ENCODE data around the gene PURB.
"Not testable (repeated sequence)": the region's sequence is repeated elsewhere in the genome, so short reads cannot be mapped to it uniquely, and the experiment has no call there.

The PURB gene

DNA sequence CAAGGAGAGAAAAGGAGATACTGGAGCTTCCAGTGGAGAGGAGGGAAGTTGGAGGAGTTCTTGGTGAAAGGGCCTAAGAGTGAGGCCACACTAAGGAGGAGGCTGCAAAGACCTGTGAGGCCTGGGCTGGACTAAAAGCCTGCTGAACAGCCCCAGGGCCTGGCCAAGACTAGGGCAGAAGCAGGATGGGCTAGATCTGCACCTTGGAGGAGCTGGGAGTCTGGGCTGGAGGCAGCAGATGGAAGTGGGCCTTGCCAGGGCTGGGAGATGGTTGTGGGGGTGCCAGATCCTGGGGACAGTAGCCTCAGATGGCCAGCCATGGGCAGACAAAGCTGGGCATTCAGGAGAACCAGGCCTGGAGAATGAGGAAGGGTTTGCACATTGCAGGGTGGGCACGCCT lies 6.5 kb upstream of the PURB start:
- DNase-seq (ENCODE audit: low read depth) = no peak

DNA sequence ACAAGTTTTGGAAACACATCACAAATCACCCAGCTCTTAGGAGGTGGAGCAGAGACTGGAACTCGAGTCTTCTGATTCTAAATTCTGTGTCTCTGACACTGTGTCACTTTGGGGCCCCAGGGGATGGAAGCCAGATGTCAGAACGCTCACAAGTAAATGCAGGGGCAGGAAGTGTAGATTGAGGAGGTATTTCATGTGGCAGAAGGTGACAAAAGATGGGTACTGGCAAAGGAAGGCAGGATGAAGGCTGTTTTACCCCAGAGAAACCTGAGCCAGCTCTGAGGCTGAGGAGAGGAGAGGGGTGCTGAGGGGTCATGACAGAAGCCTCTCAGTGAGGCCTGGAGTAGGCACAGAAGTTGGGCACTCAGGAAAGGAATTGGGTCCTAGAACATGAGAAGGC lies 6.0 kb upstream of the PURB start:
- no peak for DNase-seq (ENCODE audit: low read depth)

DNA sequence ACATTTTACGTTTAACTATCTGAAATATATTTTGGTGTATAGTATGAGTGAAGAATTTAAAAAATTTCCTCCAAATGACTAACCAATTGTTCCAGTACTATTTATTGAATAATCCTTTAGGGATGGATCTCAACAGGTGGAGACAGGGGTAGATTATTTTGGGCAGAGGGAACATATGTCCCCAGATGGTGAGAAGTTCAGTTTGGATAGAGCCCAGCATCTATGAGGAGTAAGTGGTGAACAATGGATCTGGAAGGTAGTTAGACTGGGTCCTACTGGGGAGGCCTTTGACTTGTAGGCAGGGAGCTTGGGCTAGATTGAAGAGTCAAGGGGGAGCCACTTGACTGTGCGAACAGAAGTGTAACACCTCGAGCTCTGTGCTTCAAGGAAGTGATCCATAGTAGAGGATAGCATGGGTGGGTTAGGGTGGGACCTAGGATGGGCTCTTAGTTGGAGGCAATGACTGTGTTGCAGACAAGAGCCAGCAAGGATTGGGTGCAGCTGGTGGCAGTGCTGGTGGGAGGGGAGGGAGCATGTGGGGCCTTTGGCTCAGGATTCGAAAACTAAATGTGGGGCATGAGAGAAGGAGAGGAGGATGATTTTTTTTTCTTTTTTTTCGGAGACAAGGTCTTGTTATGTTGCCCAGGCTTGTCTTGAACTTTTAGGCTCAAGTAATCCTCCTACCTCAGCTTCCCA lies 3.9 kb upstream of the PURB start:
- no peak for DNase-seq (ENCODE audit: low read depth)

DNA sequence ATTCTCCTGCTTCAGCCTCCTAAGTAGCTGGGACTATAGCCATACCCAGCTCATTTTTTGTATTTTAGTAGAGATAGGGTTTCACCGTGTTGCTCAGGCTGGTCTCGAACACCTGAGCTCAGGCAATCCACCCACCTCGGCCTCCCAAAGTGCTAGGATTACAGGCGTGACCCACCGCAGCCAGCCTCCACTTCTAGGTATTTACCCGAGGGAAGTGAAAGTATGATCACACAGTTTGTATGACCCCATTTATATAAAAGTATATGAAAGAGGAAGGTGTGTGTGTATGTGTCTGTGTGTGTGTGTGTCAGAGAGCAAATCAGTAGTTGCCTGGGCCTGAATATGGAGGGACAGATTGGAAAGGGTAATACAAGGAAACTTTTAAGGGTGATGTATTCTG lies 2.0 kb upstream of the PURB start:
- DNase-seq (ENCODE audit: low read depth) = no peak

DNA sequence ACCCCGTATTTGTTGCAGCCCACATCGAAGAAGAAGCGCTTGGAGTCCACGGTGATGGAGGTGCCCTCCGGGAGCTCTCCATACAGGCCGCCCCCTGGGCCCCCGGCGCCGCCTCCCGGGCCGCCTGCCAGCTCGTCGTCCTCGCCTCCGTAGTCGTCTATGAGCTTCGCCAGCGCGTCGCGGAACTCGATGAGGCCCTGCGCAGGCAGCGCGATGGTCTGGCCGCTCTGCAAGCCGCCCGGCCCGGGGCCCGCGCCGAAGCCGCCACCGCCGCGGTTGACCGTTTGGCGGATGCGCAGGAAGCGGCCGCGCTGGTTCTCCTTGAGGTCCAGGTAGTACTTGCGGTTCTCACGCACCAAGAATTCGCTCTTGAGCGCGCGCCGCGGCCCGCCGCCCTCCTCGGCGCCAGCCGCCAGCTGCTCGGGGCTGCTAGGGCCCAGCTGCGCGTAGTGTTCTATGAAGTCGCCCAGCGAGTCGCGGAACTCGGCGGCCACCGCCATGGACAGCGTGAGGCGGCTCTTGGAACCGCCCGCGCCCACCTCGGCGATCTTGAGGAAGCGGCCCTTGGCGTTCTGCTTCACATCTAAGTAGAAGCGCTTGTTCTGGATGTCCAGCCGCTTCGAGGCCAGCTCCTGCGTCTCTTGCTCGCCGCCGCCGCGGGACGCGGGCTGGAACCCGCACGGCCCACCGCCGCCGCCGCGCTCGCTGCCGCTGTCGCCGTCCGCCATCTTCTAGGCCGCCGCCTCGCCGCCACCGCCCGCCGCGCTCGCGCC lies 523 bp downstream of the PURB start:
- peak; percentile 13 for DNase-seq (ENCODE audit: low read depth)

DNA sequence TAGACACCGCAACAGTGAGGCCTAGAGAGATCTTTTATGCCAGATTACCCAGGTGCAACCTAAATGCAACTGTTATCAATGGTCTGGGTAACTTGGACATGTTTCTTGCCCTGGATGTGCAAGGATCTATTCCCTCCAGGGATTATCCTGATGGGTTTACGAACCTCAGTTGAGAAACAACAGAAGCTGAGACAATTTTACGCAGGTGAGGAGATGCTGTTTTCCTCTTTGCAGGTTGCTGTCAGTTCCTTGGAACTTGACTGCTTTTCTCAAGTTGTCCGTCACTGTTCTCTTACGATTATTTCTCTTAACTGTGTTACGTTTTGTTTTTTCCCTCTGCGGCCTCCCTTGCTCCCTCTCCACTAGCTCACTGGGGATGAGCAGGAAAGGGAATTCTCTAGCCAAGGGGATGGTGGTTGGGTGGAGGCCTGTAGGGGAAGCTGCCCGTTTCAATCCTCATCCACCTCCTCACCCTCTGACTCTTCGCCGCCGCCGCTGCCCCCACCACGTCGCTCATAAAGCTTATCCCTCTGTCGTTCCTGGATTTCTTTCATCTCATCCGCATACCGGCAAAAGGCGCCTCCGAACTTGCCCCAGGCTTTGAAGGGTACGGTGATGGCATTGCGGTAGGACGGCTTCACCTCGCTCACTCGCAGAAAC lies 1.2 kb downstream of the PURB start:
- no peak for DNase-seq (ENCODE audit: low read depth)

DNA sequence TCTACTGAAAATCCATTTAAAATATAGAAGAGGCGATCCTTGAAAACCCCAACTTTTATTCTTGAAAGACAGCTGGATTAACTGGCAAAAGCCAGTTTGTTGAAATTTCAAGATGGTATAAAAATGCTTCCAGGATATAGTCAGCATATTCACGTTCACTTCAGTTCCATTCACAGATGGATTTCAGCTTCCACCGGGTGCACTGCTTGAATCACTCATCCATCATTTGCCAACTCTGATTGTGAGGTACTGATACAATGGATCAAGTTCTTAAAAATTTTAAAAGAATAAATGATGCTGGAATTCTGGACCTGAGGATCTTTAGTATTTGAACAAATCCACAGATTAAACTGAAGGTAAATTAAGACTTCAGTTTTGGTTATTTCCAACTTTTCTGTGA lies 2.4 kb downstream of the PURB start:
- no peak for DNase-seq (ENCODE audit: low read depth)

DNA sequence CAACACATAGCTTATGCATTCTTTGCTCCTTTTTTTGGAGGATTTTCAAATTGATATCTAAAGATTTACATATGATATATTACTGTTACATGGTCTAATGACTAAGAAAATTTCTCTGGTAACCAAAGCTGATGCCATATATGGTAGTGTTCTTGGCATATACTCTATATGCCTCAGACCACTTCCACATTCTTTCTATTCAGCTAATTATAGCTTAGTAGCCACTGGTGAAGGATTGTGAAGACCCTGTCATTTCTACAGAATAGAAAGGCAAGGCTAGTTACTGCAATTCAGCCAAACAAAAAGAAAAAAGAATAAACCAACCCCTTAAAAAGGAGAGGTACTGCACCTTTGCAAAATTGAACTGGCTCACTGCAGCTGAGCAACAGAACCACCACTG lies 3.7 kb downstream of the PURB start:
- no peak for DNase-seq (ENCODE audit: low read depth)

DNA sequence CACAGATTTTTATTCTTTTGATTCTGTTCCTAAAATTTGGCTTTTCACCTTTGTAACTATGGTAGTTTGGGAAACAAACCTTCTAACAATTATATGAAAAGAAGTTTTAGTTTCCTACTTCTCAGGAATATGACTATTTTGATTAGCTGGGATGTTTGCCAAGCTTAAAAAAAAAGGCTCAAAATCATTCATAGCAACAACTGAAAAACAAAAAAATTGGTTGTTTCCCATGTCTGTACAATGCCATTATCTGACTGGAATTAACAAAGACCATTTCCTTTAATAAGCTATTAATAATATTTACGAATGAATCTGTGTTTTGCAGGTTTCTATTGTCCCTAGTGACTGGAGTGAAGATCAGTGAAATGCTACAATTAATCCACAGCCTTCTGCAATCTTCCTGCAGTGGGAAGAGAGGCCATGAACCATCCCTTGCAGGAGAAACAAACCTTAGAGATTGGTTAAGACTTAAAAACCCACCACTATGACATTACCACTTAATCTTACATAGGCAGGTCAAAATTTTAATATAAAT lies 4.2 kb downstream of the PURB start:
- no peak for DNase-seq (ENCODE audit: low read depth)

DNA sequence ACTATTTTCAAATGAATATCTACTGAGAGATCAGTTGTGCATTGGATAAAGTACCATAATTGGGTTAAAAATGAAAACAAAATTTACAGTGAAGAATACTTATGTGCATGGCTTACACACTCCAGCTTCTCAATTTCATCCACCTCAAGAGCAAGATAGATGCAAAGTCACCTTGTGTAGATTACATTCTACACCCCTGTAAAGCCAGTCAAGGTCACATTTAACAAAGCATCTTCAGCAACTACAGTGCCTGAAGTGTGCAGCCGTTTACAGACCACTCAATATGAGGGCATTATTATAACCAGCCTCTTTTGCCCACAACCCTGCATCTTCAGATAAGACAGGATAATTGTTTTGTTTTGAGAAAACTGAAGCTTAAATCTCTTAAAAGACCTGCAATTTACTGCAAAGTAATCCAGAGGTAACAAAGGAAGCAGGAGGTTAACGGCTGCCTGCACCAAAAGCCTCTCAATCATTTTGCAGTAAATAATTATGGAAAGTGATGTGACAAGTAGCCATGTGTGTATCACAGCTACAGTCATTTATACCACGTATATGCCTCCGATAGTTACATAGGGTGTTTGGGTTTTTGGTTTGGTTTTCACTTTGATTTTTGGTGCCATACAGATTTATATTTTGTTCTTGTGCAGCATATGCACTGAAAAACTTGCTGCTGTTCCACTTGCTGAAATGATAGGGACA lies 4.9 kb downstream of the PURB start:
- no peak for DNase-seq (ENCODE audit: low read depth)

DNA sequence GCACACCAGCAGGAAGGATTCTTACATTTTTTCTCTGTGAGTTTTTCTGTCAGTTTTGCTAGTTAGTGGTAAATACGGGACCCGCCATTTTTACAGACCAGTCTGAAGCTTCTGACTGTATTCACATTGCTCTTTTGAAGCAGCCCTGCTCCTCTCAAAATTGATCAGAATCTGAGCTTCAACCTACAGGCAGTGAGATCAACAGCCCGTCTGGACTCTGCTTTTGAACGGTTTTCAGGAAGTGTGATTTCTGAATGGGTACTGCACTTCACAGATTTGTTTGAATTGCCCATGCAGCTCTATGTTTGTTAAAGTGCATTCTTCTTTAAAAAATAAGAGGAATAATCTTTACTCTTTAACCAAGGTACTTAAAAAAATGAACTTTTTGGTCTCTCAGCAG lies 8.9 kb downstream of the PURB start:
- no peak for DNase-seq (ENCODE audit: low read depth)

DNA sequence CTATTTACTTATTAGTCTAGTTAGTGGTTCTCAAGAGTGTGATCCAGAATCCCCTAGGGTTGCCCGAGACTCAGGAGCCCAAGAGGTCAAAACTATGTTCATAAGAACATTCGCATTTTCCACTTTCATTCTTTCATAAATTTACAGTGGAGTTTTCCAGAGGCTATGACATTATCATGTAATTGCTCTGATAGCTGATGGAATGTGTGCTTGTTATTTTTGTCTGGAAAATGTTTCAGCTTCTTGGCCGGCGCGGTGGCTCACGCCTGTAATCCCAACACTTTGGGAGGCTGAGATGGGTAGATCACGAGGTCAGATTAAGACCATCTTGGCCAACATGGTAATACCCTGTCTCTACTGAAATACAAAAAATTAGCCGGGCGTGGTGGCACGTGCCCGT lies 10.1 kb downstream of the PURB start:
- no peak for DNase-seq (ENCODE audit: low read depth)

DNA sequence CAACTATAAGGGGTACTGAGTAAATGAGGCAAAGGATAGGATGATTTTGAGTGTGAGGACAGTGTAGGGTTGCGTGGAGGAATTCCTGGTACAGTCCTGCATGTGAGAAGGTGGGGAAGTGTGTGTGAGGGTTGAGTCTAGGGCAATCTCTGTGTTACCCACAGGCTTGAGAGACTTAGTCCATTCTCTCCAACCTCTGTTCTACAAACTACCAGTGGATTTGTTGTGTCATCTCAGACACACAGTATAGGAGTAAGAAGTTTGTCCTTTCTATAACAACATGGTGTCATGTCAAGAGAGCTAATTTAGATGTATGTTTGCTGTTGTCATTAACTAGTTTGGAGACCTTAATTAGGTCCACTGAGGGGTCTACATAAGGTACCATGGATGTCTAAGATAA lies 12.5 kb downstream of the PURB start:
- no peak for DNase-seq (ENCODE audit: low read depth)

DNA sequence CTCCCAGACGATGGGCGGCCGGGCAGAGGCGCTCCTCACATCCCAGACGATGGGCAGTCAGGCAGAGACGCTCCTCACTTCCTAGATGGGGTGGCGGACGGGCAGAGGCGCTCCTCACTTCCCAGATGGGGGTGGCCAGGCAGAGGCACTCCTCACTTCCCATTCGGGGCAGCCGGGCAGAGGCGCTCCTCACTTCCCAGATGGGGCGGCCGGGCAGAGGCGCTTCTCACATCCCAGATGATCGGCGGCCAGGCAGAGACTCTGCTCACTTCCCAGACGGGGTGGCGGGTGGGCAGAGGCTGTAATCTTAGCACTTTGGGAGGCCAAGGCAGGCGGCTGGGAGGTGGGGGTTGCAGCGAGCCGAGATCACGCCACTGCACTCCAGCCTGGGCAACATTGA lies 13.4 kb downstream of the PURB start:
- DNase-seq (ENCODE audit: low read depth) = not testable (repeated sequence)

DNA sequence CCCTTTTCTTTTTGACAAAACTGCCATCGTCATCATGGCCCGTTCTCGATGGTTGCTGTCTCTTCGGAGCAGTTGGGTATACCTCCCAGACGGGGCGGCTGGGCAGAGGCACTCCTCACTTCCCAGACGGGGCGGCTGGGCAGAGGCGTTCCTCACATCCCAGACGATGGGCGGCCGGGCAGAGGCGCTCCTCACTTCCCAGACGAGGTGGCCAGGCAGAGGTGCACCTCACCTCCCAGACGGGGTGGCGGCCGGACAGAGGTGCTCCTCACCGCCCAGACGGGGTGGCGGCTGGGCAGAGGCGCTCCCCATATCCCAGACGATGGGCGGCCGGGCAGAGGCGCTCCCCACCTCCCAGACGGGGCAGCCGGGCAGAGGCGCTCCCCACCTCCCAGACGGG lies 14.6 kb downstream of the PURB start:
- DNase-seq (ENCODE audit: low read depth) = not testable (repeated sequence)

DNA sequence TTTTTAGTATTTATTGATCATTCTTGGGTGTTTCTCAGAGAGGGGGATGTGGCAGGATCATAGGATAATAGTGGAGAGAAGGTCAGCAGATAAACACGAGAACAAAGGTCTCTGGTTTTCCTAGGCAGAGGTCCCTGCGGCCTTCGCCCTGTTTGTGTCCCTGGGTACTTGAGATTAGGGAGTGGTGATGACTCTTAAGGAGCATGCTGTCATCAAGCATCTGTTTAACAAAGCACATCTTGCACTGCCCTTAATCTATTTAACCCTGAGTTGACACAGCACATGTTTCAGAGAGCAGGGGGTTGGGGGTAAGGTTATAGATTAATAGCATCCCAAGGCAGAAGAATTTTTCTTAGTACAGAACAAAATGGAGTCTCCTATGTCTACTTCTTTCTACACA lies 15.0 kb downstream of the PURB start:
- not testable (repeated sequence) for DNase-seq (ENCODE audit: low read depth)

DNA sequence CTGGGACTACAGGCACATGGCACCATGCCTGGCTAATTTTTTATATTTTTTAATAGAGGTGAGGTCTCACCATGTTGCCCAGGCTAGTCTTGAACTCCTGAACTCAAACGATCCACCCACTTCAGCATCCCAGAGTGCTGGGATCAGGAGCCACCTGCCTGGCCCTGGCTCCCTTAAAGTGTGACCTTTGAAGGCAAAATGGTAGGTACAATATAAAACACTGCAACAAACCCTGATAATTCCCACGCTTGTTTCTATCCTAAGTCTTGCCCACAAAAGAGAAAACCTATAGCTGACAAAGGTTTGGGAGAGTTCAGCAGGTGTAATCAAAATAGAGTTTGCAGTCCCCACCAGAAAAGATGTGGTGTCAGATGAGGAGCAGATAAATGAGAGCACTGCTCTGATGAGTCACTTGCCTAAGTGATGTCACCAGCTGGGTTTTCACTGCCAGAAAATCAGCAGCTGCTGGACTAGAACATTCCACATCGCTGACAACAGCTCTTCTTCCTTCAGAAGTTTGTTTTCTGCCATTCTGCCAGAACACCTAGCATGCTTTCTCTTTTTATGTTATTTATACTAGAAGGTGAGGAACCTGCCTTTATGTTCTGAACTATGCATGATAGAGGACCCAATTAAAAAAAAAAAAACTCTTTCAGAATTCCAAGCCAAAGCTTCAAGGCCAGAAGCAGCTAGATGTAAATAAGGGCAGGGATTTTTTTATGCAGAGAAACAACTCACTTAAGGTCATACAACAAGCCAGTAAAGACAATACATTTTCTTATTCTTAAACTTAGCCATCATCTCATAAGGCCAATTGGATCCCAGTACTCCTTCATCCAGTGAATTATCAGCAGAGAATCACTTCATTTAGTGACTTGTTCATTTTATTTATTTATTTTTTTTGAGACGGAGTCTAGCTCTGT lies 18.0 kb downstream of the PURB start:
- no peak for DNase-seq (ENCODE audit: low read depth)

DNA sequence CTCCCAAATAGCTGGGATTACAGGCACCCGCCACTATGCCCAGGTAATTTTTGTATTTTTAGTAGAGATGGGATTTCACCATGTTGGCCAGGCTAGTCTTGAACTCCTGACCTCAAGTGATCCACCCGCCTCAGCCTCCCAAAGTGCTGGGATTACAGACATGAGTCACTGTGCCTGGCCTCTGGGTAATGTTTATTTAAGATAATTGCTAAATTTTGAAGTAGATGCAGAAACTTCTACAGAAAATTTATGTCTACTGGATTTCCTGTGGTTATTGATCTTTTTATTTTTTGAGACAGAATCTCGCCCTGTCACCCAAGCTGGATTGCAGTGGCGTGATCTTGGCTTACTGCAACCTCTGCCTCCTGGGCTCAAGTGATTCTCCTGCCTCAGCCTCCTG lies 23.4 kb downstream of the PURB start:
- DNase-seq (ENCODE audit: low read depth) = not testable (repeated sequence)

DNA sequence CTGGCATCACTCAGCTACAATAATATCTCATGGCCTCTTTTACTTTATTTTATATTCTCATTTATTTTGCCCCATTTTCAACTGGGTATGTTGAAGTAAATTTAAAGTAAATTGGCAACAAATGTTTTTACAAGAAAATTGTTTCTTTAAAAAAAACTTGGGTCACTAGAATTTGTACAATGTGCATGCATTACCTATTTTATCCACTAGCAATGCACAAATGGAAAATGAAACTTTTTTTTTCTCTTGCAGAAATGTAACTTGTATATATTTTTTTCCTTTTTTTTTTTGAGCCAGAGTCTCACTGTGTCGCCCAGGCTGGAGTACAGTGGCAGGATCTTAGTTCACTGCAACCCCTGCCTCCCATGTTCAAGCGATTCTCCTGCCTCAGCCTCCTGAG lies 27.2 kb downstream of the PURB start:
- no peak for DNase-seq (ENCODE audit: low read depth)

DNA sequence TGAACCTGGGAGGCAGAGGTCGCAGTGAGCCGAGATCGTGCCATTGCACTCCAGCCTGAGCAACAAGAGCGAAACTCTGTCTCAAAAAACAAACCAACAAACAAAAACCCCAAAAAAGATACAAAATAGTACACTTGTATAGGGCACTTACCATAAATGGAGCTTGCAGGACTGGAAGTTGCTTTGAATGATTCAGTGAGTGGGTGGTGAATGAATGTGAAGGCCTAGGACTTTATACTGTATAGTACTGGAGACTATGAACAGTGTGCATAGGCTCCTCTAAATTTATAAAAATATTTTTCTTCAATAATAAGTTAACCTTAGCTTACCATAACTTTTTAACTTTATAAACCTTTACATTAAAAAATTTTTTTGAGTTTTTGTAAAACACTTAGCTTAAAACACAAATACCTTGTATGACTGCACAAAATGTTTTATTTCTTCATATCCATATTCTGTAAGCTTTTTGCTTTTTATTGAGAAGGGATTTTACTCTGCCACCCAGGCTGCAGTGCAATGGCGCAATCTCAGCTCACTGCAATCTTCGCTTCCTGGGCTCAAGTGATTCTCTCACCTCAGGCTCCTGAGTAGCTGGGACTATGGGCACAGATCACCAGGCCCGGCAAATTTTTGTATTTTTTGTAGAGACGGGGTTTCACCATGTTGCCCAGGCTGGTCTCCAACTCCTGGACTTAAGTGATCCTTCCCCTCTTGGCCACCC lies 30.5 kb downstream of the PURB start:
- no peak for DNase-seq (ENCODE audit: low read depth)

DNA sequence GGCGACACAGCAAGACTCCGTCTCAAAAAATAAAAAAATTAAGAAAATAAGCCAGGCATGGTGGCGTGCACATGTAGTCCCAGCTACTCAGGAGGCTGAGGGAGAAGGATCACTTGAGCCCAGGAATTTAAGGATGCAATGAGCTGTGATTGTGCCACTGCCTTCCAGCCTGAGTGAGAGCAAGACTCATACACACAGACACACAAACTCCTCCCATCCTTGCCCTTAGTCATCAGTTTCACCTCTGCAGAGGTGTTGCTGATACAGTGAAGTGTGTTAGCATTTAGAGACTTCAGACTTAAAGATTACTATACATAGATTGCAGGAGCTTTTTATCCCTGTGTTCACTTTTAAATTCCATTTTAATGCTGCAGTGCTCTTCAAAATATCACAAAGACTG lies 31.9 kb downstream of the PURB start:
- DNase-seq (ENCODE audit: low read depth) = no peak

All from stimulated activated CD8-positive, alpha-beta memory T cell treated with anti-CD3 and anti-CD28 coated beads, Interleukin-7, amount 100 ng/mL, for 24 hours (primary cell).